Germinal center (tissue), 1 donor: Measurements from ENCODE around the gene MADCAM1.

ENCODE experiments used
- DNase-seq: peaks from one replicate; pipeline ENCODE4 v3.0.0; 2012; ENCODE audit warnings: mixed read lengths, low spot score

Gene MADCAM1

DNA sequence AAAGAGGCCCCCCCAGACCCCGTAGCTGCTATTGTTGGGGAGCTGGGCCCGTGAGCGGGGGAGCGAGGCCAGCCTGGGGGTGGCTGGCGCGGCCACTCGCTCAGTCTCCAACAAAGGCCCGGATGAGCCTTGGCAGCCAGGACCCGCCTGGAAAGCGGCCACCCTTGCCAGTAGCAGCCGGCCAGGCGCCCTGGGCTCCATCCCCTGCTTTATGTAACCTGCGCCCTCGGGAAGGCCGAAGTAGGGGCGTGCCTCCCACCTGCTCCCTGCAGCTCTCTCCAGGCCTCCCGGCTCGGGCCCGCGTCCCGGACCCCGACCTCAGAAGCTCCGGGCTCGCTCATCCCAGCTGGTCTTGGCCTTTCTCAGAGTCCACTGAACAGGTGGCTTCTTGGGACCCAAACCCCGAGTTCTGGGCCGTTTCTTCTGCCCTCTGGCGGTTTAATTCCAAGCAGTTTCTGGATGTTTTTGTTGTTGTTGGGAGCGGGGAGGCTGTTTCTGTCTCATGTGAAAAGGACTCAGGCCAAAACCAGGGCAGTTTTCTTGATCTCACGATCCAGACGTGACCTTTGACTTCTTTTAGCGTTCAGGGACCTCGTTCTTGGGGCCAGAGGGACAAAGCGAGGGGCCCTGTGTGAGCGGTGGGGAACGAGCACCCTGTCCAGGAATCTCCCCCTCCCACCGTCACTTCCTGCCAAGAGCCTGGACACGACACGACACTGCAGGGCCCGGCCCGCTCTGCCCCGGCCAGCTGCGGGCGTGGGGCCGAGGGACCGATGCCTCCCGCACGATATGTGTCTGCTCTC lies 36.5 kb downstream of the MADCAM1 start:
- peak; percentile 35 for DNase-seq

- no peak for DNase-seq
Measured at GRCh38 chr19:533364-534058, 37.2 kb downstream of the MADCAM1 start.

DNA sequence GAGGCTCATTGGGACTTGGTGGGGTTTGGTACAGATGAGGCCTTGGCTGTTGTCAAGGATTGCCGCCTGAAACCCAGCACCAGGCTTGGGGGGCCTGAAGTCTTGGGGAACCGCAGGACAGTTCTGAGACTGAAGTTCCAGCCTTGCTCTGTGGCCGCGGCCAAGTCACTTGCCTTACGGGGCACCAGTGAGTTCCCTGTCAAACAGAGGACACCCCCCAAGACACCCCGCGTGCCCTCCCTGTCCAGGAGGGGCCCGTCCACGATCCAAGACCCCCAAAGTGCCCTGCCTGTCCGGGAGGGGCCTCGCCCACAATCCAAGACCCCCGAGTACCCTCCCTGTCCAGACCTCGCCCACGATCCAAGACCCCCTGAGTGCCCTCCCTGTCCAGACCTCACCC lies 37.8 kb downstream of the MADCAM1 start:
- no peak for DNase-seq

GRCh38 chr19:535017-535835 lies 38.9 kb downstream of the MADCAM1 start:
- DNase-seq = no peak

DNA sequence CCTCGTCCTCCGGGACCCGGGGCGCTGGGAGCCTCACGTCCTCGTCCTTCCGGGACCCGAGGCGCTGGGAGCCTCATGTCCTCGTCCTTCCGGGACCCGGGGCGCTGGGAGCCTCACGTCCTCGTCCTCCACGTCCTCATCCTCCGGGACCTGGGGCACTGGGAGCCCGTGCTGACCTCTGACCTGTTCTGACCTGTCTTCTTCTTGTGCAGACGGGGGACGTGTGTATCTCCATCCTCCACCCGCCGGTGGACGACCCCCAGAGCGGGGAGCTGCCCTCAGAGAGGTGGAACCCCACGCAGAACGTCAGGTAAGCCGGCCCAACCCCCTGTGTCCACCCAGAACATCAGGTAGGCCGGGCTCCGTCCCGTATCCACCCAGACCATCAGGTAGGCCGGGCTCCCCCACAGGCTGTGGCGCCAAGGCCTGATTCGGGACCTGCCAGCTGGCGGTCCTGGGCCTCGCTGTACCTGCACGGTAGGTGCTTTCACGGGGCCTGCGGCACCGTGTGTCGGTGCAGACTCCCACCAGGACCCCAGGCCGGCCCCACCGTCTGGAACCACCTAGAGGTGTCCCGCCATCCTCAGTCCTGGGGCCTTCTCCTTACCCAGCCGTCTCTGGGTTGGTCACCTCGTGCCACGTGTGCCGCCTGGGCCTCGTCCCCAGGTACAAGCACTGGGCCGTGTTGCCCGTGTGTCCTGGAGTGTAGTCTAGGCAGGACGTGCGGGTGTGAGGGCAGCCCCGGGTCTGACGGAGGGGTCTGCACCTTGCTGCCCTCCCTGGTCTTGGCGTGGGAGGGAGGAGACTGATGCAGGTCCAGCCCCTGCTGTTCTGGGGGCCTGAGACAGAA lies 40.0 kb downstream of the MADCAM1 start:
- no peak for DNase-seq

- DNase-seq = no peak
Measured at GRCh38 chr19:536881-537404, 40.7 kb downstream of the MADCAM1 start.

DNA sequence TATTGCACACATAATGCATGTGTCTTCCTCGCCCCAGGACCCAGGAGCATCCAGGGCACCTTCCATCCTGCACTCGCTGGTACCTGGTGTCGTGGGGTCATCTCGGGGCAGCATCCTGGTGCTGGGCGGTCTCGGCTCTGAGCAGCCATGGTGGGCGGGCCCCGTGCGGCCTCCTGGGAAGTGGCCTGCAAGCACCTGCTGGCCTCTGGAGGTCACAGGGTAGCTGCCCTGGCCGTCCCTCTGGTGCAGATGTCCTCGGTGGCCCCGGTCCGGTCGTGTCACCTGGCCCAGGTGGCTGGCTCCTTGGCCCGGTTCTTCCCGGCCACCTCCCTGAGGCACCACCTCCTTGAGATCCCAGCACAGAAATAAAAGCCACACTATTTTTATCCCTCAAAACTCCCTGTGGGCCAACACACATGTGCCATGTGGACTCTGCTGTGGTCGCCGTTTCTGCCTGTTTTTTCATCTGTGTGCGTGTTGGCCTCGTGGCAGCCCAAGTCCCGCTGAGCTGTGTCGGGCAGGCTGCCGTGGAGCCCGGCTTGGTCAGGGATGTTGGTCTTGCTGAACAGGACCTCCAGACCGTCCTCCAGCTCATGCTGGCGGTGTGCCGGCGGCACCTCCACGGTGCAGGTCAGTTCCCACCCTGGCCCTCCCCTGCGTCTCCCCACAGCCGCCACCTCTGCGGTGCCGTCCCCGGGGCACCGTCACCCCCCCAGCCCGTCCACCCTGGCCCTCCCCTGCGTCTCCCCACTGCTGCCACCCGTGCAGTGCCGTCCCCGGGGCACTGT lies 42.5 kb downstream of the MADCAM1 start:
- DNase-seq = no peak

GRCh38 chr19:539429-540030 lies 43.2 kb downstream of the MADCAM1 start:
- no peak for DNase-seq

- DNase-seq = no peak
Measured at GRCh38 chr19:540867-541637, 44.8 kb downstream of the MADCAM1 start.

DNA sequence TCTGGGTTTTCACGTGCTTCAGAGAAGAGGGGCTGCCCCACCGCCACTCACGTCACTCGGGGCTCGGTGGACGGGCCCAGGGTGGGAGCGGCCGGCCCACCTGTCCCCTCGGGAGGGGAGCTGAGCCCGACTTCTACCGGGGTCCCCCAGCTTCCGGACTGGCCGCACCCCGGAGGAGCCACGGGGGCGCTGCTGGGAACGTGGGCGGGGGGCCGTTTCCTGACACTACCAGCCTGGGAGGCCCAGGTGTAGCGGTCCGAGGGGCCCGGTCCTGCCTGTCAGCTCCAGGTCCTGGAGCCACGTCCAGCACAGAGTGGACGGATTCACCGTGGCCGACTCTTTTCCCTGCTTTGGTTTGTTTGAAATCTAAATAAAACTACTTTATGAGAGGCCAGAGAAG lies 45.4 kb downstream of the MADCAM1 start:
- DNase-seq = no peak

GRCh38 chr19:542173-542866 lies 46.0 kb downstream of the MADCAM1 start:
- no peak for DNase-seq

- no peak for DNase-seq
Measured at GRCh38 chr19:543910-544608, 47.8 kb downstream of the MADCAM1 start, which contains the start of gene GZMM. GZMM (plus strand) TSS chr19:544053; CDS start chr19:544072, 19 bp downstream.

GRCh38 chr19:547117-547516 lies 50.8 kb downstream of the MADCAM1 start:
- no peak for DNase-seq

GRCh38 chr19:547836-548720 lies 51.8 kb downstream of the MADCAM1 start:
- DNase-seq = no peak

DNA sequence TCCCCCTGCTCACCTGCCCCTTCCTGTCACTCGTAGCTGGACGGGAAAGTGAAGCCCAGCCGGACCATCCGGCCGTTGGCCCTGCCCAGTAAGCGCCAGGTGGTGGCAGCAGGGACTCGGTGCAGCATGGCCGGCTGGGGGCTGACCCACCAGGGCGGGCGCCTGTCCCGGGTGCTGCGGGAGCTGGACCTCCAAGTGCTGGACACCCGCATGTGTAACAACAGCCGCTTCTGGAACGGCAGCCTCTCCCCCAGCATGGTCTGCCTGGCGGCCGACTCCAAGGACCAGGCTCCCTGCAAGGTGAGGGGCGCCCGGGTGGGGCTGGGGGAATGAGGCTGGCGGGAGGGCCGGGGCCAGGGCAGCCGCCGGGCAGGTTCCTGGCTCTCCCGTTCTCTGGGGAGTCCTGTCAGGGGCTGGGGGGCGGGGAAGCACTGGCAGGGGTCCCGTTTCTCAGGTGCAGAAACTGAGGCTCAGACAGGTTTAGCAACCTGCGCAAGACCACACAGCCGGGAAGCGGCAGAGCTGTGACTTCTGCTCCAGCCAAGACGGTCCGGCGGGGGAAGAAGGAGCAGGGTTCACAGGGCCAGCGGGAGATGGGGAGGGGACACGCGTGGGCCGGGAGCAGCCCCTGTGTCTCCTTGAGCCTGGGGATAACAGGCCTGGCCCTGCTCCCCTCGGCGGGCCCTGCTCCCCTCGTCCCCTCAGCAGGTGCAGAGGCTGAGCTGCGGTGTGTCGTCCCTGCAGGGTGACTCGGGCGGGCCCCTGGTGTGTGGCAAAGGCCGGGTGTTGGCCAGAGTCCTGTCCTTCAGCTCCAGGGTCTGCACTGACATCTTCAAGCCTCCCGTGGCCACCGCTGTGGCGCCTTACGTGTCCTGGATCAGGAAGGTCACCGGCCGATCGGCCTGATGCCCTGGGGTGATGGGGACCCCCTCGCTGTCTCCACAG lies 52.9 kb downstream of the MADCAM1 start:
- no peak for DNase-seq

DNA sequence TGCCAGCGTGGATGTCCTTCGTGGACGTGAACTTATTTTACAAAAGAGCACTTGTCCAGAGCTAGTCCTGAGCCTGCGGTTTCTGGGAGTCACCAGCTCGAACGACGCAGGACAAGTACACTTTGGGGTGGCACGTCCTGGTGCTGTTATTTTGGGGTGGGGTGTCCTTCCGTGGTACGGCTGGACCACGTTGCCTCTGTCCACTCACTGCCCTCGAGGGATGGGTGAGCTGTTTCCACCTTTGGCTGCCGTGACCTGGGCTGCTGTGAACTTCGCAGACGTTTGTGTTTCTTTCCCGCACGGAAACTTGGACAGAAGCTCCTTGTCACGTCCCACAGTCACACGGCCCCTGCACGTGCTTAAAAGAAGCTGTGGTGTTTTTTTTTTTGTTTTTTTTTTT lies 58.5 kb downstream of the MADCAM1 start:
- DNase-seq = no peak
